CD4-positive, alpha-beta T cell treated with Interferon alpha-2 for 1 hour (primary cell): Measurements from ENCODE around the gene CACNA2D1.

Source experiments
- DNase-seq, 2 donors: peaks; one replicate each; pipeline ENCODE4 v3.0.0-alpha.2; 2020 to 2022

Gene CACNA2D1

DNA sequence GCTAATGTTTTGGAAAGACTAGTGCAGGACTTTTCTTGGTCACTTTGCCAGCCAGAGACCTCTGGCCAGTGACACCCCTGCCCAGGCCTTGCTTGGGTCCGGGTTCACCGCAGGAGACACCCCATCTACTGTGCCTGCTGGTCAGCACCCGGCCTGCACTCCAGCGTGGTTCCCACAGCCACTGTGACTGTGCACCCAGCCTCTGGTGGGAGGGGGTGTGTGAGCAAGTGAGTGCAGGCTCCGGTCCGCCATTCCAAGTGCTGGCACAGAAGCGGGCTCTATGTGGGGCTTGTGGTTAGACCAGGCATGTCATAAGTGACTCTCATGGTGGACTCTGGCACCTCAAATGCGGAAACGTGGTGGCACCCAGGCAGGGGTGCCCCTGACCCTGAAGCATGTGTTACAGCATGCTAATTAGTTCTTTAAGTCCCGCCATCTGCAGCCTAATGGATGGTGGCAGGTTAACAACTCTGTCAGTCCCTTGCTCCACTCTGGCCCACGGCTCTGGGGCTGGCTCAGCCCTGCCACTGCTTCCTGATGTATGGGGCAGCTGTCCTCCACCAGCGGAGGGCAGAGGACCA, 361.8 kb downstream of the CACNA2D1 start:
- DNase-seq, result no peak

DNA sequence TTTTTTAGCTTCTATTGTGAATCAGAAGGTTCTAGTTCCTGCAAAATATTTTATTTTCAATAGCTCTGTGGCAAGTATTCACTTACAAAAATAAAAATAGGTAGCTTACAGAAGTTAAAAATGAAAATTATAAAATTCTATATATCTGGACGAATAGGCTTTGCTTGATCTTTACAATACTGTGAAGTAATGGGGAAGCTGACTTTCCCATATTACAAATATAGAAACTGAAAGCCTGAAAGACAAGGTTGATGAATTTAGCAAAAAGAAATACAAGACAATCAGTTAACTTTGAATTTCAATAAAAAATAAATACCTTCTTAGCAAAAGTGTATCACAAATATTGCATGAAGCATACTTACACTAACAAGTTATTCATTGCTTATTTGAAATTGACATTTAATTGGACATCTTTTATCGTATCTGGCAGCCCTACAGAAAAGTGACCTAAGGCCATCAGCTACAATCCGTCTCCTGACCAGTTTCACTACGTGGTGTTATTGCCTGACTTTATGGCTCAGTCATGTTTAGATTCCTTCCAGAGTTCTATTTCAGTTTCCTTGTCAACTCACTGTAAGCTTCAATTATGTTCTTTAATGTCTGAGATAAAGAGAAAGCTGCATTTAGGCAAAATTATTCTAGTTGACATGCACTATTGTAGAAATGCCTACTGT, 363.2 kb downstream of the CACNA2D1 start:
- DNase-seq, result no peak

DNA sequence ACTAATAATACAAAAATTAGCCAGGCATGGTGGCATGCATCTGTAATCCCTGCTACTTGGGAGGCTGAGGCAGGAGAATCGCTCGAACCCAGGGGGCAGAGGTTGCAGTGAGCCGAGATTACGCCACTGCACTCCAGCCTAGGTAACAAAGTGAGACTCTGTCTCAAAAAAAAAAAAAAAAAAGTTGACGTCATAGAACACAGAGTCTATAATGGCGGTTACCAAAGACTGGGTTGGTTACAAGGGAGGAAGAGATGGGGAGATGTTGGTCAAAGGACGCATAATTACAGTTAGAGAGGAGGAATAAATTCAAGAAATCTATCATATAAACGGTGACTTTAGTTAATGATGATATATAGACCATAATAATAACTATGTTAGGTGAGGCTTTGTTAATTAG, 364.1 kb downstream of the CACNA2D1 start:
- DNase-seq, result no peak

DNA sequence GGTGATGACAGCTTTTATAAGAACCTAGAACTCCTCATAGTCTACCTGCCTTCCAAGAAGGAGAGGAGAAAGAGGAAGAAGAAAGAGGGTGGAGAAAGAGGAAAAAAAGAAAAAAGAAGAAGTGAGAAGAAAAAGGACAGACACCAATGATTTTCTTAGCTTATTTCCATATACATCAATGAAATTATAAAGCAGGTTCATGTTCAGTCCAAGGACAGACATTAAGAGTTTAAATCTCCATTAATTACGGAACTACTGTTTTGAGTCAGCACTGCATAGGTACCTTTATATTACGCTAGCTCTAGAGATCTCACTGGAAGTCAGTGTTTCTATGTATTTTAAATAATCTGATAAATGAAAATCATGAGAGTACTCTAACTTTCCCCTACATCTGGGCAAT, 364.8 kb downstream of the CACNA2D1 start:
- no peak for DNase-seq

DNA sequence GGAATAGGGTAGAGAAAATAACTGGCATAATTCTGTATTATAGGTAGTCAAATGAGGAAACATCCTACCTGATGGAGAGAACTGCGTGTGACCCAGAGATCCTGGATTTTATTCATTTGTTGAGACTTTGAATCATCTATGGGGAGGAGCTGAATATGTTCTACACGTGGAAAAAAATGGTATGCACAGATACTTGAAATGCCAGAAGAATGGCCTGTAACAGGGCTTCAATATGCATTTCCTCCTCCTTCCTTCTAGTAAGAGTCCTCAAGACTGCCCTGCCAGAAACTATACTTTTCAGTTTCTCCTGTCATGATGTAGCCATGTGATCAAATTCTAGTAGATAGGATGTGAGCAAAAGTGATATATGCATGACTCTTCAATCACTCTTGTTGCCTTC, 372.1 kb downstream of the CACNA2D1 start:
- DNase-seq, result no peak

DNA sequence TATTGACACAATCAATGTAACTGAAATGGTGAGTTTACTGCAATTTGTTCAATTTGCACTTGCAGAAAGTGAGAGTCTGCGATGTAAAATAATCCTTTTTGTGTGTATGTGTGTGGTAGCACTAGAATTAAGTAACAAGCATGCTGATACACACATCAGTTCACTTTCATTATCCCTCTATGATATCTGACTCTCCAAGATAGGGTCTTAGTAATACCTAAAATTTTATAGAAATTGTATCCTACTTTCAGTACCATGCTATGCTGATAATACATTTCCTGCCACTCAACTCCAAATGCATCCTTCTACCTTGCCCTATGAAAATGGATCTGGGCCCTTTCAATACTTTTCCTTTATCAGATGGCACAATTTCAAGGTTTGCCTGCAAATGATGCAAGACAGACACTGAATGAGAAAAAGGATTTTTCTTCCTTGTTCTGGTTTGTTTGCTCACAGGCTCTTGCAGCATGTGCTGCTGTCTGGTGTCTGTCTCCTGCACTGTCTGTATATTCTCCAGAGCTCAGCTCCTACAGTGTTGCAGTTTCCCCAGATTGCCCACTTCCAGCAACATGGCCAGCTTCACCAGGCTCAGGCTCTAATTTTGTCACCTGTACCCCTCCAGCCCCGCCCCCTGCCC, 375.8 kb downstream of the CACNA2D1 start:
- DNase-seq, result no peak

DNA sequence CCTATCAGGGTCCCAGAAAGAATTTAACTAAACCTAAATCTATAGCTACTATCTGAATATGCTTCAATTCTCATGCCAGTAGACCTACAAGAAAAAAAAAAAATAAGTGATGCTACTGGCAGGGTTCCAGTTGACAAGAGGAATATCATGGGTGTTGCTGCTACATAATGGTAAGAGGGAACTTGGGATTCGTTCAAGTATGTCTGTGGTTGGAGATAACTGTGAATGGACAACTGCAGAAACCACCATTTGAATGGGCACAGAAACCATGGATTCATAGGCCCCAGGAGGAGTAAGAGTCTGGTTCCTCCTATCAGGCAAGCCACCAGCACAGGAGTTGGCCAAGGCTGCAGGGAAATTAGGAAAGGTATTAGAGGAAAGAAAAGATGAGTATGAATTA, 386.1 kb downstream of the CACNA2D1 start:
- DNase-seq, result no peak

DNA sequence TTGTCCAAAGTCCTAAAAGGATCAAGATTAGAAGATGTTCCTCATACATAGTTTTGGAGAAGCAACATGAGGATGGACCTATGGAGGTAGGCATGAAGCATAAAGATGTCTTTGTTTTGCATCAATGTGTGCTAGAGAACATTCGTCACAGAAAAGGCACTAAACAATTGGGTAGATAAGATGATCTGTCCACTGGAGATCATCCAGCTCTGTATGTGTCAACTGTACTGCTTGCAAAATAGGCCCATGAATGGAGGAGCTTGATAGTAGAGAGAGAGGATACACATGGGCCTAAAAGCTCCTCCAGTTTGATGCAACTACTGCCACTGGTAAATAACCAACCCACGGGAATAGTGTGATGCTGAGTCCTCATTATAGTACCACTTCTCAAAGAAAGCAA, 387.3 kb downstream of the CACNA2D1 start:
- DNase-seq, result no peak

DNA sequence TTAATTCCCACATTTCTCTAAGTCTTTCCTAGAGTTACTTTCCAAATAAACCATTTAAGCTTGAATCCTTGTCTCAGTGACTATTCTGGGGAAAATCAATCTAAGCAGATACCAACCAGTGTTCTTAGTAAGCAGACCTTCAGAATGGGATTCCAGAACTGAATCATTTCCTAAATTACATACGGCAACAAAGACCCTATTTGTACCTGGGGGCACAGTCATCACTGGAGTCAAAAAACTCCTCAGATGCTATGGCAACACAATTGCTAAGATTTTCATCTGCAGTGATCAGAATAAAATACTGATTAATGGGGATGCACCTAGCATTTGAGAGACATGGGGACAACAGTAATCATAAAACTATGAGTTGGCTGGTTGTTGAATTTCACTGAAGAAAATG, 389.0 kb downstream of the CACNA2D1 start:
- no peak for DNase-seq

DNA sequence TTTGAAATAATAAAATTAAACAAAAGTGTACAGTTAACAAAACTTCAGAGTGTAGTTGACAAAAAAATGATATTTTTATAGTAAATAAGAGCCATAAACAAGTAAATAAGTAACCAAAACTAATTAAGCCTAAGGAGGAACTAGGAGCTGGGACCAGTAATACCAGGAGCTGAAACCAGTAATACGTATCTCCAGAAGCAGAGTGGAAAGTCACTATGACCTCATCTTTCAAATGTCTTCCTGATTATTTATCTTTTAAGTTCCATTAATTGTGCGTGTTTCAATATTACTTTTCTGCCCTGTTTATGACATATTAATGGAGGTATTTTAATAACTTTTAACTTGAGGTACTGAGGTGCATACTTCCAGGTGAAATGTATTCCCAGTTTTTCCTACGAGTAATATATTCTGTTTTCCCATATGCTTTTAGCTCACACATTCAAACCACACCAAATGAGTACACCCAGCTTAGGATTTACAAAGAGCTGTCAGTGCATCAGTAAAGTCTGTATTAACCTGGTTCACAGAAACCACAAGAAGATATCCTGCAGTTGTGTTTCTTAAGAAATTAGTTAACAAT, 390.0 kb downstream of the CACNA2D1 start:
- no peak for DNase-seq

DNA sequence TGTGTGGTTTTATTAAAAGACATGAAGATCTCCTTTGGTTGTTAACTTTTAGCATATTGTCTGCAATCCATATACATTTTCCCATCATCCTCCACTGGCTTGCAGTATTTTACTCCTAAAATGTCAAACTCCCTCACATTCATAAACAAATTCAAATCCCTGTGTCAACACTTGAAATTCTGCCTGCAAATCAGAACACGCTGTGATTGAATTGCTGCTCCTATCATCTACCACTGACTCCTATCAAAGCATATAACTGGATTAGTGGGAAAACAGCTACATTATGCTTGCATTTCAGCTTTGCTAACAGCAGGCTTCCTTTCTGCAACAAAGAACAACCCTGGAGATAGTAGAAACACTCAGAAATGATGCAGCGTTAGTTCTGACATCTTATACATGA, 392.0 kb downstream of the CACNA2D1 start:
- no peak for DNase-seq

DNA sequence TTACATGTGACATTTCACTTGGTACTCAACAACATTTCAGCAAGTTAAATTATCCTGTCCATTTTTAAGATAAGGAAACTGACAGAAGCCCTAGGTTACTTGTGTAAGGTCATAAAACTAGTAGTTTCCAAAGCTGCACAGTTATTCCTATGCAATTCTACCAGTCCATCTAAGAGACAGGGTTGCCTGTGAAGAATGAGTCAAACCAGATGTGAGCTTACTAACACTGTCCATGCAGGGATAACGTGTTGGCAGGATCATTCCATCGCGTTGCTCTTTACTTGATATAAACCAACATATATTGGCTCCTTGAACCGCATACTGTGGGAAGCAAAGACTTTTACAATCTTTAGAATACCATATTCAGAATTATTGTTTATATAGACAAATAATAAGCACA, 392.8 kb downstream of the CACNA2D1 start:
- DNase-seq, result no peak

DNA sequence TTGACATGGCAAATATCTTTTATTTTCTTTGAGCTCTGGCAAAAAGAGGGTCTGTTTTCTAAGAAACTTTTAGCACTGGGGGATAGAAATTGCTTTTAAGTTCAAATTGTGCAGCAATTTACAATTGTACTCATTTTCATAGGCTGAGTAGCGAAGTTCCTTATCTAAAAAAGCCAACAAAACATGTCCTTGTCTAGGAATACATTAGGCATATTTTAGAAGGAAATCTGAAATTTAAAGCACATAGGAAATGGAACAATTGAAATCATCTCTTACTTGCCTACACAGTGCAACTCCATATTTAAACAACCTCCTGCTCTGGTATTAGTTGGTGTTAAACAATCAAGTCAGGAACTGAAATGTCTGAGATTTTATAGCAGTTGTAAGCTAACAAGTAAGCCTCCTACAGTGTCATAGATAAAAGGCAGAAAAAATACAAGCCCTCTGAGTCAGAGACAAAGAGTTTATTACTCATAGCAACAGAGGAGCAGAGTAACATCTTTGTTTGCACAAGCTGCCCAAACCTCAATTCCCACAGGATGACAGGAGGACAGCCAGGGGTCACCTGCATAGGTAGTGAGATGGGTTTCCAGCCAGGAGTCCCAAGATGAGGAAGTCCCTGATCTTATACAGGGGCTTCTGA, 393.6 kb downstream of the CACNA2D1 start:
- DNase-seq, result no peak

DNA sequence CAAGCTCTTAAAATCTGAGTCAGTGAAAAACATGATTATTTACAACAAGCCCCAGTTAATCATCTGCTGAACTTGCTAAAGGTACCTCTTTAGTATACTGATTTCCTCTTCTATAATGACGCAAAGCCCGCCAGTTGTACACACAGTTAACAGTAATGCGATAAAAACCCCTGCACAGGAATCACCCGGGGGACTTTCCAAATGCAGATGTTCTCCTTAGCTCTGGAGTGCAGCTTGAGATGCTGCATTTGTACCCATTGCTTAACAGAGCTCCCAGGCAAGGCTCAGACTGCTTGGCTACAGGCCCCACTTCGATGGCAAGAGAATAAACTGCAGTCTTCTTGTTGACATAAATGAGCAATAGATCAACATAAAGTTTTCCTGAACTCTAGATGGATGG, 394.1 kb downstream of the CACNA2D1 start:
- DNase-seq, result no peak

DNA sequence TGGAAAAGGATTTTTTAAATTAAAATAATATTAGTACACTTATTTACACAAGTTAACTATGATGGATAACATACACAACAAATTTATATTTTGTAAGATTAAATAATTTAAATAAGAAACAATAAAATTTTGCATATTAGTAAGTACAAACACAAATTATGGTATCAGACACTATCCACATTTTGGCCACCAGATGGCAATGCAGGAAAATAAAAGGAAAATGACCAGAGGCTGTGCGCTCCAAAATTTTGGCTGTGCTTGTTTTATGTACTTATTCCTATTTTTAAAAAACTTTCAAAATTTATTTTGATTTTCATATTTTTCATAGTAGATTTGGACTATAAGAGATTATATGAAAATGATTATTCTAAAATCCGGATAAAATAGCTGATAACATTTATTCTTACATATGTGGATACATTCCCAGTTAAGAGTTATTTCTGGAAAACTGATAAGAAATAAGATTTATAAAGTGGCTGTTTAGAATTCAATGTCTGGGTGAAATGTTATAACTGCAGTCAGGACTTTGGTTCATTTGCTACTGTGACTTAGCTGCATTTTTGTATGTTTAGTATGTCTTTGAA, 399.0 kb downstream of the CACNA2D1 start:
- DNase-seq, result peak in 1 of 2 donors; percentile 5

DNA sequence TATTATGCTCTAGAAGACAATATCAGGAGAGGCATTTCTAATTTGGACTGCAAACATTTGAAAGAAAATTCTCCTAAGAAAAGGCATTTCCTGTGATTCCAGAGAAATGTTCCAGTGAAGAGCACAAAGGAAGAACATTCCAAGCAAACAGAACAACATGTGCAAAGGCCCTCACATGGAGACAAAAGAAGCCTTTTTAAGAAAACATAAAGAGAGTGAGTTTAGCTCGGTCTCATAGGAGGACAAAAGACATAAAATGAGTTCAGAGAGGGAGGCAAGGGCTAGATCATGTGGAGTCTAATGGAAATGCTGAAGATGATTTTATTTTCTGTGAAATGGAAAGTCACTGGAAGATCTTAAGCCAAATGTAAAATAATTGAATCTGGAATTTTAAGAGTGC, 404.0 kb downstream of the CACNA2D1 start:
- DNase-seq, result no peak

DNA sequence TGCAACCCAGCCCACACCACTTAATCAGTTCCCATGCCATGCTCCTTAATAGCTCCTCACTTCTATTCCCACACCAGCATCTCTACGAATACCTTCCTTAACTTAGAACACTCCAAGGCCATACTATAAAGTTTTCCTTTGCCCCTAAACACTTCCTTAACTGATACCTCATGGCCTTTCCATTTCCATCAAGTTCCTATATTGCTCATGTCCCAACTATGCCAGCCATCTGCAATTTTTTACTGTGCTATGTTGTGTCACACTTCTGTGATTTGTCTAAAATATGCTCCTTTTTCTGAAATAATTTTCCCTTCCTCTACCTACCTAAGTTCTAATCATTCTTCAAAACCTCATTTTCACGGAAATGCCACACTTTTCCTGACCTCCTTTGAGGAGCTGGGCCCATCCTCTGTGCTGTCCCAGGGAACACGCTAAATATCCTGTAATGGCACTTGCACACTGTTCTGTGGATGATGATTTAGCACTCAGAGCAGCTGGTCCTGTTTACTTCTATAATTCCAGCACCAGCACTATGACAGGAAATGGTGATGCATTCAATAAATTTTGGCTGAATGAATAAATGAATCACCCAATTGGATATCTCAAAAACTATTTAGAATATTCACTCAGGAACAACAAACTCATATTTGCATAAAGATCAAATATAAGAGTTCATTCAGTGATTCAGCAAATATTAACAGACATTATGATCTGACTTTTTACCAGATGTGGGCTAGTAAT, 407.3 kb downstream of the CACNA2D1 start:
- DNase-seq, result no peak

DNA sequence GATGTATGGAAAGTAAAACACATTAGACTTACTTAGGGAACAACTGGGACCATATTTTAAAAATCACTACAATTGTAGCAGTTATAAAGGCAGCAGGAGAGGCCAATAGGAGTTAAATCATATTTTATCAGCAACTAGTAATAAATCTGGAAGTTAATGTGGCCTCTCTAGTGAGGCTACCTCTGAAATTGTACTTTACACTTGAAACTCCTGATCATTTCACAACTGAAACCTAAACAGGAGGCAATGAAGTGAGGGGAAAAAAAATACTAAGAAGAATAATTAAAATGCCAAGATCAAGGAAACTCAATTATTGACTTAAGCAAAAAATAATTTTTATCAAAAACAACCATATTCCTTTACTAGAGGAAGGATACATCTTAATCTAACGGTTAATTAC, 408.1 kb downstream of the CACNA2D1 start:
- DNase-seq, result no peak

DNA sequence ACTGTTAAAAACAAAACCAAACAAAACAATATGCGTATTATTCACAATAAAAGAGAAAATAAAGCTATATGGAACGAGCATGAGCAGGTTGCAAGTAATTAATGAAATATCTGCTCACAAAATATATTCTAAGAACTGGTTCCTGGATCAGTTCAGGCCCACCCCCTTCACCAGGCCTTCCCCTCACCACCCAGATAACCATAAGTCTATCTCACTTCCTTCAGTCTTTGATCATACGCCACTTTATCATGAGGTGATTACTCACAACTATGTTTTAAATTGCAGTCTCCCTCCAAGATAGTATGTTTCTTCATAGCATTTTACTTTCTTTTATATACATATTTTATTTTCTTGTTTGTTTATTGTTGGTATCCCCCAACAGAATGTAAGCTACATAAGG, 410.7 kb downstream of the CACNA2D1 start:
- DNase-seq, result no peak

DNA sequence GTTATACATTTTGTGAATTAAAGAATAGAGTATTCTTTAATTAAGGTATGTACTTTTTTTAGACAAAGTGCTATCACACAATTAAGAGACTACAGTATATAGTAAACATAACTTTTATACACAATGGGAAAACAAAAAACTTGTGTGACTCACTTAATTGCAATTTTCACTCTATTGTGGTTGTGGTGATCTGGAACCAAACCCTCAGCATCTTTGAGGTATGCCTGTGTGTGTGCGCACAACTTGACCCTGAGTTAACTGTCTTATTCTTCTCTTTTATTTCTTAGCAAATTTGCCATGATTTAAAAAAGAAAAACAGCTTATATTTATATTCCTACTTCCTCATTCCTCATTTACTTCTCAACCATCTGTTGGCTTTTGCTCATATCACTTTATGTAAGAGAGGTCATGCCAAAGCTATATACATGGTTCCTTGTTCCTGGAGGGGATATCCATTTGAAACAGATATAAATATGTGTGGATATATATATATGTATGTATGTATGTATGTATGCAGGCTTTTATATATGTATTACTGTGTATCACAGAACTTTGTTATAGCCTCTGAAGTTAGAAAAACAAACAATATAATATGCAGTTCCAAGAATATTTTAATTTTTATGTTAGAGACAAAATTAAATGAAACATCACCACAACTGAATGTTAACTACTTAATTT, 414.2 kb downstream of the CACNA2D1 start:
- no peak for DNase-seq

DNA sequence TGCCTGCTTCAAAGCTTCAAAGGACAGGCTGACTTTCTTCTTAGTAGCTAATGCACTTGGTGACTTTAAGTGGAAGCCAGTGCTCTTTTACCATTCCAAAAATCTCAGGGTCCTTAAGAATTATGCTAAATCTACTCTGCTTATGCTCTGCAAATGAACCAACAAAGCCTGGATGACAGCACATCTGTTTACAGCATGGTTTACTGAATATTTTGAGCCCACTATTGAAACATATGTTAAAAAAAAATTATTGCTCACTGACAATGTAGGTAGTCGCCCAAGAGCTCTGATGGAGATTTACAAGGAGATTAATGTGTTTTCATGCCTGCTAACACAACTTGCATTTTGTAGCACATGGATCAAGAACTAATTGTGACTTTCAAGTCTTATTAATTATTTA, 415.5 kb downstream of the CACNA2D1 start:
- no peak for DNase-seq

DNA sequence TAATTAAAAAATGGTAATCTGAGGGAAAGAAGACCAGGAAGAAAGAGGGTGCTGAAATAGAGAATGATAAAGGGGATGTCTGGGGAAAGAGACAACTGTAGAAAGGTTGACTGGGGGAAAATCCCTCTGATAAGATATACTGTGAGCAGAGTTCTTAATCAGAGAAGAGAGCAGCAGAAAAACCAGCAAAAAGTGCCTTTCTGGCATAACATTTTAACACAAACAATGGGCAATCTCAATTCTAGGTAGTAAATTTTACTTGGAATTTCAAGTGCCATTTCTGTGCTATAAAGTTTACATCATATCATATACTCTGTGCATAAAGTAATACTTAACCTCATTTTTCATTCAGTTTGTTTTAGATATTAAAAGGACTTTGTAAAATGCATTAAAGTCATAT, 421.9 kb downstream of the CACNA2D1 start:
- no peak for DNase-seq
